MCF 10A (cell line): ENCODE results near the gene MKNK1. TPM values are rescaled to one million over a fixed set of nuclear protein-coding genes. Genes with fewer than 3 reads are reported as not detected.

Experiments
- BruUV-seq: library from RNA; stranded (reverse); fragments of 400-500 nt; replicated peaks from 2 replicates; lab custom pipeline; 2021; lab: Mats Ljungman, UMichigan
- CTCF ChIA-PET: fragments of 300-600 bp; sonication (Branson Sonifier 250); formaldehyde crosslinking; extraction: SDS; loops from one replicate; lab custom pipeline; 2021; ENCODE audit warnings: antibody characterized with exemption, inconsistent platforms; lab: Yijun Ruan, JAX
- POLR2A ChIA-PET: fragments of 300-600, 350-650 bp; sonication (Branson Sonifier 250); formaldehyde crosslinking; extraction: SDS; loops from one replicate; lab custom pipeline; 2020; ENCODE audit warnings: antibody characterized with exemption, inconsistent platforms; lab: Yijun Ruan, JAX
- DNase-seq: peaks from one replicate; pipeline ENCODE4 v3.0.0-alpha.2; 2018; ENCODE audit not compliant: unreplicated experiment
- H3K27ac Mint-ChIP-seq: one replicate; pipeline ENCODE4 v1.8.0; 2022; ENCODE audit warnings: mild to moderate bottlenecking, low read depth, mixed read lengths; ENCODE audit not compliant: unreplicated experiment
- H3K27me3 Mint-ChIP-seq: one replicate; pipeline ENCODE4 v1.8.0; 2022; ENCODE audit warnings: mixed read lengths; ENCODE audit not compliant: insufficient read depth, unreplicated experiment
- H3K36me3 Mint-ChIP-seq: one replicate; pipeline ENCODE4 v1.8.0; 2022; ENCODE audit warnings: mild to moderate bottlenecking, moderate library complexity, mixed read lengths; ENCODE audit not compliant: insufficient read depth, unreplicated experiment
- H3K4me1 Mint-ChIP-seq: one replicate; pipeline ENCODE4 v1.8.0; 2022; ENCODE audit warnings: mixed read lengths; ENCODE audit not compliant: insufficient read depth, unreplicated experiment
- H3K4me3 Mint-ChIP-seq: one replicate; pipeline ENCODE4 v1.8.0; 2022; ENCODE audit warnings: mild to moderate bottlenecking, moderate library complexity, mixed read lengths; ENCODE audit not compliant: unreplicated experiment
- H3K9me3 Mint-ChIP-seq: one replicate; pipeline ENCODE4 v1.8.0; 2022; ENCODE audit warnings: mixed read lengths; ENCODE audit not compliant: unreplicated experiment
- intact Hi-C: fragments of 100-400 bp; cut with micrococcal nuclease; formaldehyde crosslinking; loops from 2 replicates; pipeline ENCODE4 v1.14.1; 2022
- total RNA-seq: library from RNA; stranded (reverse); gene quantifications from 2 replicates; pipeline ENCODE4 v1.2.3, GENCODE V29; 2022
- TF ChIP-seq, protein P1 (sequence below): fragments of 200-600 bp; IDR thresholded peaks from one replicate; pipeline ENCODE4 v1.8.0; 2022; ENCODE audit warnings: antibody characterized with exemption, mild to moderate bottlenecking; ENCODE audit not compliant: unreplicated experiment

The MKNK1 gene
- total RNA-seq, 1 experiment from 2014 or later = 25.6 TPM

DNA sequence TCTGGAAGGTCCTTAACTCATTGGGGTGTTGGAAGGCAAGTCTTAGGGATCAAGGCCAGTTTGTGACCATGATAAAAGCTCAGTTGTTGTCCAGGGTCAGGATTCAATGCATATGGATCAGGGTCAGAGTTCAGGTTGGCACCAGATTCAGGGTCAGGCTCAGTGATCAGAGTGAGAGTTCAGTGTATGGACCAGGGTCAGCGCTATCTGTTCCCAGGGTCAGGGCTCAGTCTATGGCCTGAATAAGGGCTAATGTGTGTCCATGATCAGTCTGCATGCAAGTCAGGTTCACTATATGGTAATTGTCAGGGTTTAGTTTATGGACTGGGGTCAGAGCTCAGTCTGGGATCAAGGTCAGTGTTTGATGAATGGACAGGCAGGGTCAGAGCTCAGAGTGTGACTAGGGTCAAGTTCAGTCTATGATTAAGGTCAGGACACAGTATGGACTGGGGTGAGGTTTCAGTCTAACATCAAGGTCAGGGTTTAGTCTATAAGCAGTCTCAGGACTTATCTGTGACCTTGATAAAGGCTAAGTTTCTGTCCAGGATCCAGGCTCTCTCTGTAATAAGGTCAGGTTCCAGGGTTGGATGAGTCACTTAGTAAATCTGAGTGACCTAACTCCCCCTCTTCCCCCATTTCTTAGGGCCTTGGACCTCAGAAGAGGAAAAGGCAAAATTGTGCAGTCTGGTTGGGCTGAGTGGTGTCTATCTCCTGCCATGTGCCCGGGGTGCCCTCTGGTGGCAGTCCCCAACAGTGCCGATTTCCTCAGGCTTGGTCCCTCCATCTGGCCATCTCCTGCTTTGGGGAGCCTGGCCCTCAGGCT lies 76.4 kb downstream of the MKNK1 start:
- CTCF ChIA-PET = interaction anchor here (0.6 to 6.6 kb wide), 44 partner anchors 10 to 1517 kb away, joined by 3 to 223 read pairs (median 4); a partner anchor contains a TSS

DNA sequence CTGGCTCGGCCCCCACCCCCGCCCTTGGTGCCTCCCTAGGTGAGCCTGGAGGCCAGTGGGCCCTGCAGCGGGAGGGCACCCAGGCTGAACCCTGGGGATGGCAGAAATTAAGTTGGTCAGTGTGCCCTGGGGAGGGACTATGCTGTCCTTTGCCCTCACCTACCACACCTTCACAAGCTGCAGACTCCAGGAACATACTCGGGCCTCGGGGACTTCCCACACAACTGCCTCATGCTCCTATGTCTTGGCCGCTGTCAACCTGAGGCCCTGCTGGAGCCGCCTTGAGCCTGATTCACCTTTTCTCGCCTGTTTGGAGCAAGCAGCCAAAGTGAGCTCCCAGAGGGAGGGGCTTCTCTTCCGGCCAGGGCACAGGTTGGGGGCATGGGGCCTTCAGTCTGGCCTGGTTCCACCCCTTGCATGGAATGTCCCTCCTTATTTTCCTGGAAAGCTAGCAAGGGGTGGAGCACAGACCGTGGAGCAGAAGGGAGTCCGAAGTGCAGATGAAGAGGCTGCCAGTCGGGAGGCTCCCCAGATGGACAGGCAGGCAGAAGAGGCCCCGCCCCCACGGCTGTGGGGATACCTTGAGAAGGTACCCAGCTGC lies 77.3 kb downstream of the MKNK1 start:
- H3K9me3 Mint-ChIP-seq = no peaks in the 10 kb centered on the region
- POLR2A ChIA-PET = interaction anchor here (0.7 to 1.6 kb wide), 3 partner anchors 47 to 186 kb away, joined by 3 to 4 read pairs (median 4); partner anchors contain the start of gene NSUN4

More for the DNA sequence above, 76.4 kb downstream of the MKNK1 start:
- Mint-ChIP-seq H3K4me3 (no peak overlapping the region), H3K9me3 (no peaks in the 10 kb centered on the region), H3K27ac (no peak overlapping the region), H3K4me1 (peaks cover 16% of the 10 kb centered on the region), H3K36me3 (no peaks in the 10 kb centered on the region), H3K27me3 (peaks cover 14% of the 10 kb centered on the region)
- peak; percentile 84 for DNase-seq
- no TSS peak for BruUV-seq
- TF ChIP-seq, protein P1, sequence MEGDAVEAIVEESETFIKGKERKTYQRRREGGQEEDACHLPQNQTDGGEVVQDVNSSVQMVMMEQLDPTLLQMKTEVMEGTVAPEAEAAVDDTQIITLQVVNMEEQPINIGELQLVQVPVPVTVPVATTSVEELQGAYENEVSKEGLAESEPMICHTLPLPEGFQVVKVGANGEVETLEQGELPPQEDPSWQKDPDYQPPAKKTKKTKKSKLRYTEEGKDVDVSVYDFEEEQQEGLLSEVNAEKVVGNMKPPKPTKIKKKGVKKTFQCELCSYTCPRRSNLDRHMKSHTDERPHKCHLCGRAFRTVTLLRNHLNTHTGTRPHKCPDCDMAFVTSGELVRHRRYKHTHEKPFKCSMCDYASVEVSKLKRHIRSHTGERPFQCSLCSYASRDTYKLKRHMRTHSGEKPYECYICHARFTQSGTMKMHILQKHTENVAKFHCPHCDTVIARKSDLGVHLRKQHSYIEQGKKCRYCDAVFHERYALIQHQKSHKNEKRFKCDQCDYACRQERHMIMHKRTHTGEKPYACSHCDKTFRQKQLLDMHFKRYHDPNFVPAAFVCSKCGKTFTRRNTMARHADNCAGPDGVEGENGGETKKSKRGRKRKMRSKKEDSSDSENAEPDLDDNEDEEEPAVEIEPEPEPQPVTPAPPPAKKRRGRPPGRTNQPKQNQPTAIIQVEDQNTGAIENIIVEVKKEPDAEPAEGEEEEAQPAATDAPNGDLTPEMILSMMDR = peak; percentile 92
- intact Hi-C loops = loop anchor here (1.0 kb wide), 3 partner anchors 50 to 121 kb away; no protein-coding TSS in a partner anchor
- POLR2A ChIA-PET = interaction anchor here (0.7 to 1.6 kb wide), 4 partner anchors 48 to 187 kb away, joined by 3 to 6 read pairs (median 4); partner anchors contain the start of gene NSUN4

DNA sequence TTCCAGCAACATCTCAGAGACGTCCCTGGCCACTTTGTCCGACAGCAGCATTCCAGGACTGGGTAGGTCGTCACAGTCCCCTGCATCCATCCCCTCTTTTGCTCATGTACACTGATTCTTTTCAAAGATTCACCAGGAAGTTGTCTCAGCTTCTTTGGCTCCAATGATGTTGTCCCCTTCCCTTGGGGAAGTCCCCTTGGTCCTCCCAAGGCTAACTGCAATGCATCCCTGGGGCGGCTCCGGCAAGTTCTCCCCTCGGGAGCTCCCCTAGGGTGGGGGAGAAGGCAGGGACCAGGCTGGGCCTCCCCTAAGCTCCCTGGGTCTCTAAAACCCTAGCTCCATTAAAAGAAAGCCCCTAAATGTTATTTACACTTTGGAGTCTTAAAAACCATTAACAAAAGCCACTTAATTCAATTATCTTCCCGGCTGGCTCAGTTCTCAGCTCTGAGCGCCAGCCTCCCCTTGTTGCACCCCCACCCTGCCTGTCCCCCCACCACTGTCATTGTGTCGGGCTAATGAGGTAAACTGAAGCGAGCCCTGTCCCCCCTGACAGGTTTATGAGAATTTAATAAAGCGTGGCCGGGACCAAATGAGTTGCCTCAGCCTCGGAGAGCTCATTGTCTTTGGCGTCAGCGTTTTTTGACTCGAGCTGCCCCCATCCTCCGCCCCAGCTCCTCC lies 77.9 kb downstream of the MKNK1 start:
- H3K36me3 Mint-ChIP-seq = no peaks in the 10 kb centered on the region
- BruUV-seq = no TSS peak
- peaks cover 14% of the 10 kb centered on the region for H3K27me3 Mint-ChIP-seq
- CTCF ChIA-PET = interaction anchor here (0.5 to 6.6 kb wide), 16 partner anchors 8 to 1857 kb away, joined by 3 to 223 read pairs (median 6); a partner anchor contains a TSS
- intact Hi-C loops = no loop called here
- POLR2A ChIA-PET = interaction anchor here (1.6 kb wide), 1 partner anchor 47 kb away, joined by 4 read pairs; no protein-coding TSS in a partner anchor
- no peak overlapping the region for H3K4me3 Mint-ChIP-seq
- TF ChIP-seq, protein P1 = no peak
- no peaks in the 10 kb centered on the region for H3K9me3 Mint-ChIP-seq
- DNase-seq = no peak
- peaks cover 31% of the 10 kb centered on the region for H3K4me1 Mint-ChIP-seq
- H3K27ac Mint-ChIP-seq = no peak overlapping the region

More for the DNA sequence above, 77.3 kb downstream of the MKNK1 start:
- Mint-ChIP-seq H3K36me3 (no peaks in the 10 kb centered on the region), H3K27ac (no peak overlapping the region), H3K4me3 (no peak overlapping the region), H3K27me3 (peaks cover 14% of the 10 kb centered on the region), H3K4me1 (peaks cover 25% of the 10 kb centered on the region)
- peak; percentile 49 for DNase-seq
- intact Hi-C loops = no loop called here
- BruUV-seq = no TSS peak
- TF ChIP-seq, protein P1 = no peak
- CTCF ChIA-PET = interaction anchor here (0.5 to 6.6 kb wide), 27 partner anchors 9 to 1857 kb away, joined by 3 to 223 read pairs (median 4); a partner anchor contains a TSS
